GM18858 (cell line): Measurements from ENCODE around the gene OAT.
"Not testable (repeated sequence)": the region's sequence is repeated elsewhere in the genome, so short reads cannot be mapped to it uniquely, and the experiment has no call there.

Experiments used
- ATAC-seq: cut with Tn5 transposase; IDR thresholded peaks from one replicate; pipeline ENCODE4 v1.9.1; 2021; ENCODE audit not compliant: unreplicated experiment

The OAT gene

GRCh38 chr10:124447751-124448466 lies 29.2 kb upstream of the OAT start:
- ATAC-seq: no peak

GRCh38 chr10:124446830-124447750 lies 28.4 kb upstream of the OAT start:
- ATAC-seq: no peak

- not testable (repeated sequence) for ATAC-seq
Observed at GRCh38 chr10:124441694-124442093, 23.0 kb upstream of the OAT start.

GRCh38 chr10:124436191-124436638 lies 17.5 kb upstream of the OAT start:
- peak; percentile 46 for ATAC-seq

- ATAC-seq: not testable (repeated sequence)
Observed at GRCh38 chr10:124435683-124436082, 17.0 kb upstream of the OAT start.

- ATAC-seq: no peak
Observed at GRCh38 chr10:124433461-124433860, 14.7 kb upstream of the OAT start.

GRCh38 chr10:124430077-124430476 lies 11.4 kb upstream of the OAT start:
- ATAC-seq: no peak

GRCh38 chr10:124429576-124429975 lies 10.9 kb upstream of the OAT start:
- no peak for ATAC-seq

- no peak for ATAC-seq
Observed at GRCh38 chr10:124428207-124428777, 9.6 kb upstream of the OAT start.

- ATAC-seq: no peak
Observed at GRCh38 chr10:124425227-124425962, 6.7 kb upstream of the OAT start.

- no peak for ATAC-seq
Observed at GRCh38 chr10:124423813-124424212, 5.1 kb upstream of the OAT start.

GRCh38 chr10:124422742-124423141 lies 4.0 kb upstream of the OAT start:
- no peak for ATAC-seq

GRCh38 chr10:124420254-124420653 lies 1.5 kb upstream of the OAT start:
- ATAC-seq: no peak

GRCh38 chr10:124419635-124420034 lies 912 bp upstream of the OAT start:
- ATAC-seq: no peak

GRCh38 chr10:124417895-124418725 lies 613 bp downstream of the OAT start:
- peak; percentile 20 for ATAC-seq

GRCh38 chr10:124416733-124417132 lies 2.0 kb downstream of the OAT start:
- ATAC-seq: no peak

GRCh38 chr10:124415210-124415609 lies 3.5 kb downstream of the OAT start:
- no peak for ATAC-seq

GRCh38 chr10:124414076-124414475 lies 4.6 kb downstream of the OAT start:
- no peak for ATAC-seq

GRCh38 chr10:124409696-124410095 lies 9.0 kb downstream of the OAT start:
- no peak for ATAC-seq

GRCh38 chr10:124408357-124408756 lies 10.4 kb downstream of the OAT start:
- no peak for ATAC-seq
